Measurements from ENCODE around the gene GTSE1.
A peak's percentile ranks its signal among the peaks of the same experiment; 100 is the strongest.

Gene GTSE1

GRCh38 chr22:46338636-46339035, 42.0 kb downstream of the GTSE1 start:
- DNase-seq (no peak), ATAC-seq (replicated peaks) (no peak)
- Mint-ChIP-seq H3K27me3 (no peaks in the 10 kb centered on the region), H3K4me3 (no peak overlapping the region), H3K4me1 (peaks cover 24 to 47% of the 10 kb centered on the region in 2 donors), H3K27ac (no peak overlapping the region), H3K36me3 (peaks cover 42 to 44% of the 10 kb centered on the region in 2 donors), H3K9me3 (no peaks in the 10 kb centered on the region)

GRCh38 chr22:46339956-46340355, 43.3 kb downstream of the GTSE1 start:
- peaks cover 50 to 55% of the 10 kb centered on the region in 2 donors for H3K36me3 Mint-ChIP-seq
- H3K4me3 Mint-ChIP-seq: no peak overlapping the region
- H3K4me1 Mint-ChIP-seq: peaks cover 24 to 40% of the 10 kb centered on the region in 2 donors
- no peaks in the 10 kb centered on the region for H3K9me3 Mint-ChIP-seq
- no peak for DNase-seq
- H3K27ac Mint-ChIP-seq: no peak overlapping the region
- no peak for ATAC-seq (replicated peaks)
- no peaks in the 10 kb centered on the region for H3K27me3 Mint-ChIP-seq

- DNase-seq (no peak), ATAC-seq (replicated peaks) (no peak)
- H3K4me3 Mint-ChIP-seq: no peak overlapping the region
- H3K4me1 Mint-ChIP-seq: peaks cover 22 to 35% of the 10 kb centered on the region in 2 donors
- H3K27me3 Mint-ChIP-seq: no peaks in the 10 kb centered on the region
- no peaks in the 10 kb centered on the region for H3K9me3 Mint-ChIP-seq
- peaks cover 52 to 59% of the 10 kb centered on the region in 2 donors for H3K36me3 Mint-ChIP-seq
- no peak overlapping the region for H3K27ac Mint-ChIP-seq
Observed at GRCh38 chr22:46340676-46341075, 44.0 kb downstream of the GTSE1 start.

GRCh38 chr22:46346680-46347405, 50.2 kb downstream of the GTSE1 start:
- ATAC-seq (replicated peaks): no peak

GRCh38 chr22:46347646-46348045, 51.0 kb downstream of the GTSE1 start:
- Mint-ChIP-seq H3K27me3 (no peaks in the 10 kb centered on the region), H3K9me3 (no peaks in the 10 kb centered on the region), H3K4me3 (no peak overlapping the region), H3K36me3 (peaks cover 58 to 74% of the 10 kb centered on the region in 2 donors), H3K27ac (no peak overlapping the region), H3K4me1 (peaks cover 3% of the 10 kb centered on the region in 2 donors)
- ATAC-seq (replicated peaks) (no peak), DNase-seq (no peak)

More at GRCh38 chr22:46346680-46347405, 50.2 kb downstream of the GTSE1 start:
- Mint-ChIP-seq H3K36me3 (peaks cover 60 to 75% of the 10 kb centered on the region in 2 donors), H3K4me3 (no peak overlapping the region), H3K27ac (peak overlapping the region; percentile 31), H3K27me3 (no peaks in the 10 kb centered on the region), H3K9me3 (no peaks in the 10 kb centered on the region), H3K4me1 (peaks cover 0 to 7% of the 10 kb centered on the region in 2 donors)
- no peak for DNase-seq

- Mint-ChIP-seq H3K27ac (no peak overlapping the region), H3K36me3 (peaks cover 56 to 76% of the 10 kb centered on the region in 2 donors), H3K4me3 (no peak overlapping the region), H3K4me1 (peaks cover 7 to 9% of the 10 kb centered on the region in 2 donors), H3K9me3 (no peaks in the 10 kb centered on the region), H3K27me3 (no peaks in the 10 kb centered on the region)
- no peak for ATAC-seq (replicated peaks)
- no peak for DNase-seq
Observed at GRCh38 chr22:46348099-46348695, 51.5 kb downstream of the GTSE1 start.

- H3K9me3 Mint-ChIP-seq: no peaks in the 10 kb centered on the region
- H3K27me3 Mint-ChIP-seq: no peaks in the 10 kb centered on the region
- H3K36me3 Mint-ChIP-seq: peaks cover 59 to 78% of the 10 kb centered on the region in 2 donors
Observed at GRCh38 chr22:46349238-46349637, 52.6 kb downstream of the GTSE1 start.

GRCh38 chr22:46349681-46350080, 53.0 kb downstream of the GTSE1 start:
- no peak for DNase-seq
- Mint-ChIP-seq H3K27me3 (no peaks in the 10 kb centered on the region), H3K36me3 (peaks cover 54 to 76% of the 10 kb centered on the region in 2 donors), H3K4me3 (no peak overlapping the region), H3K9me3 (no peaks in the 10 kb centered on the region), H3K4me1 (peaks cover 13 to 15% of the 10 kb centered on the region in 2 donors), H3K27ac (no peak overlapping the region)
- ATAC-seq (replicated peaks): no peak

More at GRCh38 chr22:46349238-46349637, 52.6 kb downstream of the GTSE1 start:
- no peak overlapping the region for H3K4me3 Mint-ChIP-seq
- peaks cover 12 to 15% of the 10 kb centered on the region in 2 donors for H3K4me1 Mint-ChIP-seq
- peak overlapping the region; percentile 42 for H3K27ac Mint-ChIP-seq
- ATAC-seq (replicated peaks) (no peak), DNase-seq (no peak)

GRCh38 chr22:46350121-46350520, 53.5 kb downstream of the GTSE1 start:
- DNase-seq: no peak
- H3K27me3 Mint-ChIP-seq: no peaks in the 10 kb centered on the region
- no peak overlapping the region for H3K4me3 Mint-ChIP-seq
- H3K36me3 Mint-ChIP-seq: peaks cover 53 to 74% of the 10 kb centered on the region in 2 donors
- no peaks in the 10 kb centered on the region for H3K9me3 Mint-ChIP-seq
- ATAC-seq (replicated peaks): no peak
- no peak overlapping the region for H3K27ac Mint-ChIP-seq
- H3K4me1 Mint-ChIP-seq: peaks cover 13 to 15% of the 10 kb centered on the region in 2 donors

GRCh38 chr22:46350646-46351045, 54.0 kb downstream of the GTSE1 start:
- peak overlapping the region; percentile 33 for H3K27ac Mint-ChIP-seq

GRCh38 chr22:46351131-46351735, 54.6 kb downstream of the GTSE1 start:
- Mint-ChIP-seq H3K9me3 (no peaks in the 10 kb centered on the region), H3K27me3 (no peaks in the 10 kb centered on the region), H3K36me3 (peaks cover 53 to 77% of the 10 kb centered on the region in 2 donors), H3K4me3 (no peak overlapping the region), H3K27ac (peak overlapping the region; percentile 33), H3K4me1 (peaks cover 15 to 16% of the 10 kb centered on the region in 2 donors)
- DNase-seq (no peak), ATAC-seq (replicated peaks) (no peak)

More at GRCh38 chr22:46350646-46351045, 54.0 kb downstream of the GTSE1 start:
- Mint-ChIP-seq H3K36me3 (peaks cover 56 to 77% of the 10 kb centered on the region in 2 donors), H3K4me3 (no peak overlapping the region), H3K9me3 (no peaks in the 10 kb centered on the region), H3K27me3 (no peaks in the 10 kb centered on the region), H3K4me1 (peaks cover 15 to 16% of the 10 kb centered on the region in 2 donors)
- ATAC-seq (replicated peaks) (no peak), DNase-seq (no peak)

GRCh38 chr22:46351767-46352166, 55.1 kb downstream of the GTSE1 start:
- Mint-ChIP-seq H3K27me3 (no peaks in the 10 kb centered on the region), H3K36me3 (peaks cover 49 to 72% of the 10 kb centered on the region in 2 donors), H3K4me1 (peaks cover 15 to 16% of the 10 kb centered on the region in 2 donors), H3K4me3 (no peak overlapping the region), H3K9me3 (no peaks in the 10 kb centered on the region), H3K27ac (peak overlapping the region; percentile 7)
- ATAC-seq (replicated peaks): no peak
- DNase-seq: no peak

- DNase-seq (no peak), ATAC-seq (replicated peaks) (no peak)
- peaks cover 15 to 16% of the 10 kb centered on the region in 2 donors for H3K4me1 Mint-ChIP-seq
- no peaks in the 10 kb centered on the region for H3K27me3 Mint-ChIP-seq
- no peaks in the 10 kb centered on the region for H3K9me3 Mint-ChIP-seq
- H3K4me3 Mint-ChIP-seq: no peak overlapping the region
- H3K36me3 Mint-ChIP-seq: peaks cover 52 to 71% of the 10 kb centered on the region in 2 donors
- H3K27ac Mint-ChIP-seq: peak overlapping the region; percentile 72
Observed at GRCh38 chr22:46352276-46352675, 55.6 kb downstream of the GTSE1 start.

- no peaks in the 10 kb centered on the region for H3K9me3 Mint-ChIP-seq
- H3K4me1 Mint-ChIP-seq: peaks cover 15 to 16% of the 10 kb centered on the region in 2 donors
- H3K4me3 Mint-ChIP-seq: no peak overlapping the region
- H3K36me3 Mint-ChIP-seq: peaks cover 52 to 70% of the 10 kb centered on the region in 2 donors
- H3K27me3 Mint-ChIP-seq: no peaks in the 10 kb centered on the region
- ATAC-seq (replicated peaks): peak; percentile 88 to 89
- DNase-seq: peak; percentile 60
- peak overlapping the region; percentile 72 for H3K27ac Mint-ChIP-seq
Observed at GRCh38 chr22:46352691-46353386, 56.2 kb downstream of the GTSE1 start.

All from stimulated activated naive B cell treated with anti-CD40 and anti-IgM and Interleukin-4, amounts not matched to agents 10 μg/mL and 1 μg/mL and 100 μg/mL, for 72 hours (primary cell).